Lower leg skin (tissue), 3 donors: ENCODE results near the gene HCN2.

Experiments used
- CTCF ChIP-seq, 3 donors: fragments of 450-650 bp; IDR thresholded peaks; one replicate each; pipeline ENCODE4 v1.5.1; 2016; ENCODE audit warnings: antibody characterized with exemption in 3 of 3, mild to moderate bottlenecking in 3 of 3, moderate library complexity in 2 of 3
- POLR2A ChIP-seq, 2 donors: fragments of 450-650 bp; IDR thresholded peaks; one replicate each; pipeline ENCODE4 v1.6.1; 2016 to 2017; ENCODE audit warnings: antibody characterized with exemption in 2 of 2, mild to moderate bottlenecking in 1 of 2, moderate library complexity in 1 of 2

GRCh38 chr19:591099-591958, 1.6 kb downstream of the HCN2 start:
- TF ChIP-seq CTCF (IDR thresholded peaks at IDR 0.05), result no peak
- no peak for TF ChIP-seq POLR2A (IDR thresholded peaks at IDR 0.05)
